CD14-positive monocyte (primary cell): ENCODE results near the gene RDH5. TPM values are rescaled to one million over a fixed set of nuclear protein-coding genes. Genes with fewer than 3 reads are reported as not detected.
A peak's percentile ranks its signal among the peaks of the same experiment; 100 is the strongest.

Experiments used
- DNase-seq, 3 donors: peaks; one replicate each; pipeline ENCODE4 v3.0.0-alpha.2; 2011 to 2022
- H2AFZ ChIP-seq: 2 replicates; pipeline ENCODE4 v1.6.0; 2012; ENCODE audit warnings: mild to moderate bottlenecking, low read depth, low read length, inconsistent platforms; ENCODE audit not compliant: insufficient read depth, poor library complexity, severe bottlenecking
- H3K27ac ChIP-seq, 2 donors: 1 replicate in 1 of 2; 2 replicates in 1 of 2; pipeline ENCODE4 v1.5.1; 2012 to 2013; ENCODE audit warnings: low read length in 2 of 2, control low read depth in 1 of 2, inconsistent platforms in 1 of 2, low read depth in 1 of 2, mild to moderate bottlenecking in 1 of 2
- H3K27me3 ChIP-seq, 2 donors: one replicate each; pipeline versions ENCODE4 v1.6.0 to v1.6.1; 2011 to 2013; ENCODE audit warnings: low read length in 2 of 2; ENCODE audit not compliant: control insufficient read depth in 2 of 2, insufficient read depth in 2 of 2
- H3K36me3 ChIP-seq, 2 donors: replicated peaks in 1 of 2; 1 replicate in 1 of 2; 2 replicates in 1 of 2; pipeline versions ENCODE4 v1.5.1 to v1.6.1; 2012 to 2013; ENCODE audit warnings: low read length in 2 of 2, control low read depth in 1 of 2, inconsistent platforms in 1 of 2, mild to moderate bottlenecking in 1 of 2; ENCODE audit not compliant: insufficient read depth in 2 of 2, control insufficient read depth in 1 of 2
- H3K4me1 ChIP-seq, 2 donors: 1 replicate in 1 of 2; 2 replicates in 1 of 2; pipeline versions ENCODE4 v1.5.1 to v1.6.1; 2012 to 2013; ENCODE audit warnings: low read length in 2 of 2, control low read depth in 1 of 2, inconsistent platforms in 1 of 2, mild to moderate bottlenecking in 1 of 2, moderate library complexity in 1 of 2; ENCODE audit not compliant: insufficient read depth in 2 of 2, control insufficient read depth in 1 of 2
- H3K4me2 ChIP-seq: replicated peaks from 2 replicates; pipeline ENCODE3; 2012; ENCODE audit warnings: low read length, moderate library complexity, mild to moderate bottlenecking; ENCODE audit not compliant: poor library complexity, severe bottlenecking; ENCODE audit errors: extremely low read depth
- H3K4me3 ChIP-seq, 3 experiments: fragments of 200-600 bp in 1 of 3; sonication (generic) in 1 of 3; replicated peaks in 1 of 3; 1 replicate in 2 of 3; 2 replicates in 1 of 3; pipeline ENCODE4 v1.5.1; 2011 to 2013; ENCODE audit warnings: low read length in 3 of 3, mild to moderate bottlenecking in 3 of 3, control low read depth in 2 of 3, low read depth in 2 of 3, inconsistent platforms in 1 of 3, moderate library complexity in 1 of 3
- H3K79me2 ChIP-seq: 2 replicates; pipeline ENCODE4 v1.6.0; 2012; ENCODE audit warnings: mild to moderate bottlenecking, control low read depth, inconsistent platforms, low read length, moderate library complexity; ENCODE audit not compliant: insufficient read depth
- H3K9ac ChIP-seq: 2 replicates; pipeline ENCODE4 v1.6.0; 2017; ENCODE audit warnings: low read length, mild to moderate bottlenecking; ENCODE audit not compliant: insufficient read depth, poor library complexity, severe bottlenecking
- H3K9me3 ChIP-seq, 2 donors: replicated peaks in 1 of 2; 1 replicate in 1 of 2; 2 replicates in 1 of 2; pipeline versions ENCODE4 v1.5.1 to v1.6.1; 2012 to 2013; ENCODE audit warnings: low read length in 2 of 2, control low read depth in 1 of 2; ENCODE audit not compliant: control insufficient read depth in 1 of 2, insufficient read depth in 1 of 2
- H4K20me1 ChIP-seq: 2 replicates; pipeline ENCODE4 v1.6.0; 2012; ENCODE audit warnings: mild to moderate bottlenecking, low read length, control low read depth, moderate library complexity; ENCODE audit not compliant: insufficient read depth
- H3K27ac Mint-ChIP-seq, 7 donors: one replicate each; pipeline ENCODE4 v1.8.0; 2020; ENCODE audit warnings: mild to moderate bottlenecking in 7 of 7, mixed read lengths in 7 of 7, moderate library complexity in 6 of 7, inconsistent platforms in 2 of 7
- H3K27me3 Mint-ChIP-seq, 3 donors: one replicate each; pipeline ENCODE4 v1.8.0; 2021 to 2022; ENCODE audit warnings: low read depth in 3 of 3, mild to moderate bottlenecking in 3 of 3, mixed read lengths in 3 of 3, moderate library complexity in 3 of 3, inconsistent platforms in 1 of 3
- H3K36me3 Mint-ChIP-seq, 2 donors: one replicate each; pipeline ENCODE4 v1.8.0; 2020; ENCODE audit warnings: mixed read lengths in 2 of 2, inconsistent platforms in 1 of 2, mild to moderate bottlenecking in 1 of 2
- H3K4me1 Mint-ChIP-seq: one replicate; pipeline ENCODE4 v1.8.0; 2020; ENCODE audit warnings: mild to moderate bottlenecking, mixed read lengths
- H3K4me3 Mint-ChIP-seq, 2 donors: one replicate each; pipeline ENCODE4 v1.8.0; 2020; ENCODE audit warnings: mild to moderate bottlenecking in 2 of 2, mixed read lengths in 2 of 2, moderate library complexity in 1 of 2
- H3K9me3 Mint-ChIP-seq, 7 donors: one replicate each; pipeline ENCODE4 v1.8.0; 2020 to 2022; ENCODE audit warnings: mixed read lengths in 7 of 7, mild to moderate bottlenecking in 6 of 7, moderate library complexity in 6 of 7, inconsistent platforms in 2 of 7
- CTCF ChIP-seq: fragments of 200-600 bp; IDR thresholded peaks from one replicate; pipeline ENCODE4 v1.8.0; 2022; ENCODE audit warnings: antibody characterized with exemption, mild to moderate bottlenecking
- WGBS: methylation state at CpG from one replicate; pipeline ENCODE4 v1.1.5; 2013; ENCODE audit warnings: missing lambda C conversion rate; ENCODE audit not compliant: insufficient coverage; 5-methylcytosine and 5-hydroxymethylcytosine counted together
- intact Hi-C, 2 donors: fragments of 100-400 bp; cut with micrococcal nuclease; formaldehyde crosslinking; loops; one replicate each; pipeline versions ENCODE4 v1.15.0 to v1.15.1; 2023
- polyA plus RNA-seq, 3 donors: library from polyadenylated mRNA; depleted of rRNA in 1 of 3; unstranded in 2 of 3; stranded (reverse) in 1 of 3; fragments of 300-500 nt in 2 of 3; fragments of >200 nt in 1 of 3; fragmentation: Illumina TruSeq in 2 of 3; gene quantifications; 1 replicate in 2 of 3; 2 replicates in 1 of 3; pipeline ENCODE4 v1.2.3, GENCODE V29; 2012 to 2021

The RDH5 gene
- polyA plus RNA-seq, 3 donors: 1.2 to 10.4 (median 1.2) TPM

- H2AFZ ChIP-seq: no peak overlapping the region
- Mint-ChIP-seq H3K9me3 (peaks cover 0 to 4% (median 0%) of the 10 kb centered on the region in 7 donors), H3K27me3 (peaks cover 0 to 3% (median 0%) of the 10 kb centered on the region in 3 donors), H3K4me1 (peaks cover 51% of the 10 kb centered on the region), H3K4me3 (peak overlapping the region; percentile 90), H3K27ac (peak overlapping the region in 6 of 7 donors; percentile 76 to 97 (median 90)), H3K36me3 (peaks cover 44 to 50% of the 10 kb centered on the region in 2 donors)
- intact Hi-C loops: loop anchor here in 1 of 2 donors (5.0 kb wide), 1 partner anchor 315 kb away; the partner anchor contains the start of gene RPS26
- no peak for TF ChIP-seq CTCF
- 45% methylated on average over 8 of the region's 10 CpGs for WGBS
- H3K9me3 ChIP-seq: no peaks in the 10 kb centered on the region
- H3K9ac ChIP-seq: peak overlapping the region; percentile 98
- peak overlapping the region in 1 of 3 experiments; percentile 90 for H3K4me3 ChIP-seq
- peaks cover 45% of the 10 kb centered on the region for H3K79me2 ChIP-seq
- no peaks in the 10 kb centered on the region for H3K27me3 ChIP-seq
- H3K27ac ChIP-seq: peak overlapping the region; percentile 99
- peaks cover 52% of the 10 kb centered on the region for H4K20me1 ChIP-seq
- no peak for DNase-seq
- peaks cover 33 to 46% of the 10 kb centered on the region in 2 donors for H3K4me1 ChIP-seq
- peaks cover 17 to 50% of the 10 kb centered on the region in 2 donors for H3K36me3 ChIP-seq
- peak overlapping the region; percentile 97 for H3K4me2 ChIP-seq
Measured at GRCh38 chr12:55726971-55727370, 6.8 kb downstream of the RDH5 start.

GRCh38 chr12:55727643-55728185 lies 7.5 kb downstream of the RDH5 start:
- H3K9me3 Mint-ChIP-seq: peaks cover 0 to 4% (median 0%) of the 10 kb centered on the region in 7 donors
- H3K4me1 Mint-ChIP-seq: peaks cover 51% of the 10 kb centered on the region
- intact Hi-C loops: loop anchor here in 1 of 2 donors (5.0 kb wide), 1 partner anchor 315 kb away; the partner anchor contains the start of gene RPS26

More at GRCh38 chr12:55727643-55728185, 7.5 kb downstream of the RDH5 start:
- H3K79me2 ChIP-seq: peaks cover 45% of the 10 kb centered on the region
- peak overlapping the region; percentile 99 for H3K27ac ChIP-seq
- peak overlapping the region; percentile 98 for H3K9ac ChIP-seq
- TF ChIP-seq CTCF: no peak
- H2AFZ ChIP-seq: peak overlapping the region; percentile 23
- H3K4me3 Mint-ChIP-seq: peak overlapping the region; percentile 90
- peak overlapping the region; percentile 80 to 97 (median 89) for H3K27ac Mint-ChIP-seq
- peak overlapping the region; percentile 97 for H3K4me2 ChIP-seq
- H3K27me3 ChIP-seq: no peaks in the 10 kb centered on the region
- H3K27me3 Mint-ChIP-seq: peaks cover 0 to 3% (median 0%) of the 10 kb centered on the region in 3 donors
- H4K20me1 ChIP-seq: peaks cover 51% of the 10 kb centered on the region
- peaks cover 17 to 44% of the 10 kb centered on the region in 2 donors for H3K36me3 ChIP-seq
- H3K9me3 ChIP-seq: no peaks in the 10 kb centered on the region
- peak in 2 of 3 donors; percentile 50 to 60 for DNase-seq
- 8% methylated on average over 2 of the region's 9 CpGs for WGBS
- peaks cover 33 to 46% of the 10 kb centered on the region in 2 donors for H3K4me1 ChIP-seq
- H3K36me3 Mint-ChIP-seq: peaks cover 44 to 46% of the 10 kb centered on the region in 2 donors
- H3K4me3 ChIP-seq: peak overlapping the region; percentile 65 to 90 (median 82)
